Left hindlimb (tissue), 1 donor: ENCODE measurements around the gene RASA3.

Experiments used
- DNase-seq: peaks from one replicate; pipeline ENCODE4 v3.0.0-alpha.2; 2018

The RASA3 gene

DNA sequence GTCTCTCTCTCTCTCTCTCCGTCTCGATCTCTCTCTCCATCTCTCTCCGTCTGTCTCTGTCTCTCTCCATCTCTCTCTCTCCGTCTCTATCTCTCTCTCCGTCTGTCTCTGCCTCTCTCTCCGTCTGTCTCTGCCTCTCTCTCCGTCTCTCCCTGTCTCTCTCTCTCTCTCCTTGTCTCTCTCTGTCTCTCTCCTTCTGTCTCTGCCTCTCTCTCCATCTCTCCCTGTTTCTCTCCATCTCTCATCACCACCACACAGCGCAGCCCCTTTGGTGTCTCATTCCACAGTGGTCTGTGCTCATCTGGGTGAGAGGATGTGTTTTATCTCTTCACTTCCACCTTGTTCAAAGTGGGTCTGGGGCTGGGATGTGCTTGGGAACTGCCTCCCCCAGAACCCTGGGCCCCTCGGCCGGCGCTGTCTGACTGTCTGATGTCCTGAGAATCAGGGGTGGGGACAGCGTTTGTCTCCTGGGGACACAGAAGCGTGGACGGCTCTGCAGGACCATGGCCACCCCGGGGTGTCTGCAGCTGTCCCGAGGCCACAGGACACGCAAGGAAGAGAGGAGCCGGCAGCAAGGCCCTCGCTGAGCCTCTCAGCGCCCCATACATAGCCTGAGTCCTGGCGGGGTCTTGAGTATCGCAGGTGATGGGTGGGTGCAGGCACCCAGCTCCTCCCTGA lies 118.3 kb downstream of the RASA3 start:
- DNase-seq = no peak

DNA sequence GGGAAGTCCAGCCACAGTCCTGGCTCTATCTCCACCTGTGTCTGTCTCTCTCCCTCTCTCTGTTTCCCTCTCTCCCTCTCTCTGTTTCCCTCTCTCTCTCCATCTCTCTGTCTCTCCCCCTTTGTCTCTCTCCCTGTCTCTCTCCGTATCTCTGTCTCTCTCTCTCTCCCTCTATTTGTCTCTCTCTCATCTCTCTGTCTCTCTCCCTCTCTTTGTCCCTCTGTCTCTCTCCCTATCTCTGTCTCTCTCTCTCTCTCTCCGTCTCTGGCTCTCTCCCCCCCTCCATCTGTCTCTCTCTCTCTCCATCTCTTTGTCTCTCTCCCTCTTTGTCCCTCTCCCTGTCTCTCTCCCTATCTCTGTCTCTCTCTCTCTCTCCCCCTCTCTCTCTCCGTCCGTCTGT lies 119.1 kb downstream of the RASA3 start:
- DNase-seq = no peak

DNA sequence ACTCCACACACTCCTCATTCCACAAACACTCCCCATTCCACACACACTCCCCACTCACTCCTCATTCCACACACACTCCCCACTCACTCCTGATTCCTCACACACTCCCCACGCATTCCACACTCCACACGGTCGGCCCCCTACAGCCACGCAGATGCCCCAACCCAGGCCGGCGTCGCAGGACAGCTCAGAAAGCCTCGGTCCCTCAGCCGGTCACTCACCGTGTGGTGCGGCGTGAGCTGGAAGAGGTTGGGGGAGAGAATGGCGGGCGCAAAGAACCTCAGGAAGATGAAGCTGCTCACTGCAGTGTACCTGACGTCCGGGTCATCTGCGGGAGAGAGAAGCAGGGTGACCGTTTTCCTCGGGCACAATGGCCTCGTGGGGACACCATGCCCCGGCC lies 119.5 kb downstream of the RASA3 start:
- DNase-seq = no peak

DNA sequence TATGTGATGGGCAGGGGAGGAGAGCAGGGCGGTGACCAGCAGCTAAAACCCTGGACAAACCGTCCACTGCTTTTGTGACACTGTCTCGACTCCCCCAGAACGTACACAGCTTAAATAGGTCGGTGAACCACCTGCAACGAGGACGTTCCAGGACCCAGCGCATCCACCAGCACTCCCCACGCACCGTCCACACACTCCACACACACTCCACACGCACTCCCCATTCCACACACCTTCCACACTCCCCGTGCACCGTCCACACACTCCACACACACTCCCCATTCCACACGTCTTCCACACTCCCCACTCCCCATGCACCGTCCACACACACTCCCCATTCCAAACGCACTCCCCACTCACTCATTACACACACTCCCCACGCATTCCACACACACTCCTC lies 120.3 kb downstream of the RASA3 start:
- no peak for DNase-seq

DNA sequence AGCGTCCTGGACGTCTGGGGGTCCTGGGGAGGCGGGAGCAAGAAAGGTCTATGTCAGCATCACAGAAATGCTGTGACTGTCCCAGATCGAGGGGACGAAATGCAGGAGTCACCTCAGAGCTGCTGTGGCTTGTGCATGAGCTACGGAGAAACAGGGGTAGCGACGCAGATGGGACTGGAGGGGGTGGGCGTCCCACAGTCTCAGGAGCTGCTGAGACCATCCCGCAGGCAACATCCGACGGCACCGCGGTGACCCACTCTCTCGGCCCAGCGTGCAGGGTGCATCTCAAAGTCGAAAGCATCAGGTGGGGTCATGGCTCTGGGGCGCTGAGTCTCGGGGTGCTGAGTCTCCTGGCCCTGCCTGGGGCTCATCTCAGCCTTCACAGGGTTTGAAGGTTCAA lies 121.2 kb downstream of the RASA3 start:
- DNase-seq = no peak

DNA sequence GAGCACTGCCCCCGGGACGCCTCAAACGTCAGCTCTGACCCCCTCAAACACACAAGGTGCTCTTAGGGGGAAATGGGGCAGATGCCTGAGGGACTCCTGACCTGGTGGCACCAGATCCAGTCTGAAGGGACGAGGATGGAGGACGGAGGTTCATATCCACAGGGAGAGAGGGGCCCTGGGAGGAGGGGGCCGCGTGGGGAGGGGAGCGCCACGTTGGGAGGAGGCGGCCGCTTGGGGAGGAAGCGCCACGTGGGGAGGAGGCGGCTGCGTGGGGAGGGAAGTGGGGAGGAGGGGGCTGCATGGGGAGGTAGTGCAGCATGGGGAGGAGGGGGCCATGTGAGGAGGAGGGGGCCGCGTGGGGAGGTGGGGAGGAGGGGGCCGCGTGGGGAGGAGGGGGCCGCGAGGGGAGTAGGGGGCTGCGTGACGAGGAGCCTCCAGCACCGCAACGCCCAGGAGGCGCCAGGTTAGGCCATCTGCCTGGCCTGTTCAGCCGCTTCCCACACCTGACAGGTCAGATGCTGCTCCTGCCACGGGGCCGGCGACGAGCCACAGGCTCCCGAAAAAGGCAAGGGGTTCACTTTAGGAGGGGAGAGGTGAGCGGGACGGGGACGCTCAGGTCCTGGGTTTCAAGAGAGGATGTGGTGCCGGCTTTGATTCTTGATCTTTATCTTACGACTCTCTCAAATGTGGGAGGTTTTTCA lies 121.9 kb downstream of the RASA3 start:
- DNase-seq = no peak

DNA sequence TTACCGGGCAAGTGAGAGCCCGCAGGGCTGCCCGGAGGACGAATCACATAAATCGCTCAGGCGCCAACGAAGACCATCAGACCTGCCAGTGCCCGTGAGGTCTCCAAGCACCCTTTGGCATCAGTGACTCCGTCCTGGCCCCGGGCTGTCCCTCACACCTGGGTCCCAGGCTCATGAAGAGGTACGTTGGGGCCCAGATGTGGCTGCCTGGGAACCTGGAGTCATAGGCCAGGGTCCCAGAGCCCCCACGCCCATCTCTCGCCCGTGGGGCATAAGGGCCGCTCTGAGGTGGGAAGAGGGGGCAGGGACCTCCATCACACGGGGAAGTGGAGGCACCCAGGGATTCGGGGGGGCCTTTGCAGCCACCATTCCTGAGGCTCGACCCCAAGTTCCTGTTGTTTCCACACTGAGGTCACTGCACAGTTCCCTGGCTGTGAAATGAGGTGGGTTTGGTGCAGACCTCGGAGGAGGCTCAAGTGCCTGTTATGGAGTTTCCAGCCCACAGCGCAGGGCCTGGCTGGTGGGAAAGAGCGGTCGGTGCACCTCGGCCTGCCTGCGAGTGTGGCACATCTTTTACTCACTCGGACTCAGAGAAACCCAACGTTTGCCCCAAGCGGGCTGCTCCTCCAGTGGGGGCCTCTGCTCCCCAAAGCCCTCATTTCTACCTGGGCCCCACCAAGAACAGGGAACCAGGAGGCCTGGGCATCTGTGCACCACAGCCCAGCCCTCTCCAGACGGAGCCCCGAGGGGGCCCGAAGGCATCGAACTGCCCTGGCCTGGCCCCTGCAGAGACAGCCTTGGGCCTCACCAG lies 122.6 kb downstream of the RASA3 start:
- no peak for DNase-seq

DNA sequence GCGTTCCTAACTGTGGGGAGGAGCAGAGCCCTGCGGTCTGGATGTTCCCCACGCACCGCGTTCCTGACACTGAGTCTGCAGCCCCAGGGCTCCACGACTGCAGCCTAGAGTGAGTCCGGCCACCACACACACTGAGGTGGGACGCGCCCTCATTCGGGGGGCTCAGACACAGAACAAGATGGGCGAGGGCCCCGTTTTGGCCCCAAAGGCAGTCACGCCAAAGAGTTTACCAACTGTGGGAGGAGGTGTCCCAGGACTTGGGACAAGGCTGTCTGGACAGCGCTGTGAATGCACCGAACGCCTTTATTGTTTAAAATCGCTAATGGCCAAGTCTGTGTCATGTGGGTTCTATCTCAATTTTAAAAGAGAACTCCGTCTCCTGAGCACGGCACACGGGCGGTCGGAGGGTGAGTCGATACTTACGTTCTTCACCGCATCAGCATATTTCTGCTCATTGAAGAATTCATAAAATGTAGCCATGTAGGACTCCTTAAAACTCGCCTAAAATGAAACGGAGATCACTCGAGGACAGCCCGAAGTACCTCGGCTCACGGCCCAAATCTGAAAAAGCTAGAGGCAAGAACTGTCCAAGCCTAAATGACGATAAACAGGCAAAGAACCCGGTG lies 123.3 kb downstream of the RASA3 start:
- DNase-seq = no peak

DNA sequence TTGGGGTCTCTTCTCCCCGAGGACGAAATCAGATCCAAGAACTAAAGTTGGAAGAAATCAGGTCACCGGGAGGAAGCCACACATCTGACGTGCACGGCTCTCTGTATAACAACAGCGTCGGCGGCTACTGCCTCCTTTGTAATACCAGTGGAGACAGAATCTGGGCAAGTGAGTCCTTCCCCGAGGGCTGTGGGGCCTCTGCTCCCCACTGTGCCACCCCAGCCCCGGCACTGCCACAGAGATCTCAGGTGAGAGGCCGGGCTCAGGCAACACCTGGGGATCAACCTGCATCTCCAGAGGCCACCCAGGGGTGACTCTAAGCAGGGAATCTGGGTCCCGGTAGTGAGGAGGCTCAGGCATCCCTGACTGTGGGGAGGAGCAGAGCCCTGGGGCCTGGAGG lies 124.9 kb downstream of the RASA3 start:
- DNase-seq = no peak

DNA sequence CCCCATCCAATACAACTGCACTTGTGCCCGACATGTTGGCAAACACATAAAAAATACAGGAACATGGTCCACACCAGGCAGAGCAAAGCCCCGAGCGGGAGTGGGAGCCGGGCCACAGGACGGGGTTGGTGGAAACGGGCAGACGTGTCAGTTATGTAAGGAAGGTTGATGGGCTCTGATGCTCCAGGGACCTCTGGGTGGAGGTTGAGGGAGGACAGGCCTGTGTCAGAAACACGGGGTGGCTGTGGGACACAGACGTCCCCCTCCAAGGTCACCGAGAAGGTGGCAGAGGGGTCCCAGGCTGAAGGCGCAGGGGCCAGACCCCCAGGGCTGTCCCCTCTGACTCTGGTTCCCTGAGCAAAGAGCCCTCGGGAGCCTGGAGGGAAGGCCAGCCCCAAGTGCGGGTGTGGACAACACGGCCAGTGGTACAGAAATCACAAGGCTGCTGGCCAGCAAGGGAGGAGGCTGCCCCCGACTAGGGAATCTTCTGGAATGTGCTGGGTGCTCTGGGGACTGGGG lies 127.2 kb downstream of the RASA3 start:
- no peak for DNase-seq

DNA sequence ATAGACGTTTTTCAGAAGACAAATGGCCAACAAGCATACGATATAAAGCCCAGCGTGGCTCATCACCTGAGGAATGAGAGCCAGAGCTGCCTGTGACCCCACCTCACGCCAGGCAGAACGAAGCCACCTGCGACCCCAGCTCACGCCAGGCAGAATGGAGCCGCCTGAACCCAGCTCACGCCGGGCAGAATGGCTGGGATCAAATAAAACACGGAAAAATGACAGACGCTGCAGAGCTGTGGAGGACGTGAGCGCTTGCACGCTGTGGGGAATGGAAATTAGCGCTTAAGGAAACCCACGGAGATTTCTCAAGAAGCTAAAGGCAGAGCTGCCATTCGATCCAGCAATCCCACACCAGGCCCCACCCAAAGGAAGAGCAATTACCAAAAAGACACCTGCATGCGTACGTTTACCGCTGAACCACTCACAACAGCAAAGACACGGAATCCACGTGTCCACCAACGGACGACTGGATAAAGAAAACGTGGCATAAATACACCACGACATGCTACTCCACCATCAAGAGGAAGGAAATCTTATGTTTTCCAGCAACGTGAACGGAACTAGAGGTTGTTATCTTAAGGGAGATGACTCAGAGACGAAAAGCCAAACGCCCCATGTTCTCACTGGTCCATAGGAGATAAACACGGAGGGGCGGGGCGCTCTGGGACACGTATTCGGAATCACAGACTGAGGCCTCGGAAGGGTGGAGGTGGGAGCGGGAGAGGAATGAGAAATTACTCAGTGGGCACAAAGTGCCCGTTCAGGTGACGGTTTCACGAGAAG lies 127.8 kb downstream of the RASA3 start:
- no peak for DNase-seq

DNA sequence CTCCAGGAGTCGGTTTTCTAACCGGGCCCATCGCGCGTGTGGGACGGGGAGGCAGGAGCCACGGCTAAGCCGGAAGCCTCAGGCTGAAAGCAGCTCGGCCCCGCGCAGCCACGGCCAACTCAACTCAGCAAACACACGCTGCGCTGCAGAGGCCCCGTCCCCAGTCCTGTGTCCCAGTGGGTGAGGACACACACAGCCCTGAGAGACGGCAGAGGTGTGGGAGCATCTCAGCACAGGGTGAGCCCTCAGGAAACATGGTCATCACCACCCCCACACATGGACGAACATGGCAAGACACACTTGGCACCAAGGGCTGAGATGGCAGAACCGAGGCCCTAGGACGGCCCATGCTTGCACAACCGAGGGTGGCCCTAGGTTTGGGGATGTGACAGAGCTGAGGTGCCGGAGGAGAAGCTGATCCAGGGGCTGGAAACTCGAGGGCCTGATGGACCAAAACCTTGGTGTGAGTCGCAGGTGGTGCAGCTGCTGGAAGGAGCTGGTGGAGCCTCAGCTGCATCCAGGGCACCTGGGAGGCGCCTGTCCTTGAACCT lies 129.6 kb downstream of the RASA3 start:
- DNase-seq = no peak

DNA sequence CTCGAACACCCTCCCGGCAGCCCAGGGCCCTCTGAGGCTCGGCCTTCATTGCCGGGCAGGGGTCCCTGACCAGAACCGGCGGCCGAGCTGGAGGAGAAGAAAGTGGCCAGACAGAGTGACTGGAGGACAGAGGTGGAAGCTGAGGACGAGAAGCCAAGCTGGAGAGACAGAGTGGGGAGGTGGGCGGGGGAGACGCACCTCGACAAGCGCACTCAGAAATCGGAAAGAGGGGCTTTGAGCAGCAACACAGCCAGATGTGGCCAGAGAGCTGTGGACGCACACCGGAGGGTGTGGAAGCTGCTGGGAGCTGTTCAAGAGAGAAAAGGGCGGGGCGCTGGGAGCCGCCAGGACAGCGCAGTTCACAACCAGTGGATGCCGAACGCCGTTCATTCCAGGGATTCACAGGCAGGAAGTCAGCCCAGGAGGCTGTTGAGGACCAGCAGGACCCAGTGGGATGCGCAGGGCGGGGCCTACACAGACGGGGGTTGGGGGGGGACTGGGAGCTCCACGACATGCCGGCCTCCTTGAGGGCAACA lies 130.3 kb downstream of the RASA3 start:
- no peak for DNase-seq

DNA sequence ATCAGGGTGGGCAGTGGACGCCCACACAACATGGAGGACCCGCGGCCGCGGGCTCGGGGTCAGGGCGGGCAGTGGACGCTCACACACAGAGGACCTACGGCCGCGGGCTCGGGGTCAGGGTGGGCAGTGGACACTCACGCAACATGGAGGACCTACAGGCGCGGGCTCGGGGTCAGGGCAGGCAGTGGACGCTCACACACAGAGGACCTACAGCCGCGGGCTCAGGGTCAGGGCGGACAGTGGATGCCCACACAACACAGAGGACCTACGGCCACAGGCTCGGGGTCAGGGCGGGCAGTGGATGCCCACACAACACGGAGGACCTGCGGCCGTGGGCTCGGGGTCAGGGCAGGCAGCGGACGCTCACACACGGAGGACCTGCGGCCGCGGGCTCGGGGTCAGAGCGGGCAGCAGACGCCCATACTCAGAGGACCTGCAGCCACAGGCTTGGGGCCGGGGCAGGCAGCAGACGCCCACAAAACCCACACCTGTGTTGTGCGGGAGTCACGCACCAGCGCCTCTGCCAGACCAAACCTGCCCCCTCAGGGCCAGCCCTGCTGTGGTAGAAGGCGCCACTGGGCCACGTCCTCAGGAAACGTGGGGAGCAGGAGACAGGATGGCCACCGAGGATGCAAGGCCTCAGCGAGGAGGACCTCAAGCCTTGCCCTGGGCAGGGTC lies 131.0 kb downstream of the RASA3 start:
- DNase-seq = no peak

DNA sequence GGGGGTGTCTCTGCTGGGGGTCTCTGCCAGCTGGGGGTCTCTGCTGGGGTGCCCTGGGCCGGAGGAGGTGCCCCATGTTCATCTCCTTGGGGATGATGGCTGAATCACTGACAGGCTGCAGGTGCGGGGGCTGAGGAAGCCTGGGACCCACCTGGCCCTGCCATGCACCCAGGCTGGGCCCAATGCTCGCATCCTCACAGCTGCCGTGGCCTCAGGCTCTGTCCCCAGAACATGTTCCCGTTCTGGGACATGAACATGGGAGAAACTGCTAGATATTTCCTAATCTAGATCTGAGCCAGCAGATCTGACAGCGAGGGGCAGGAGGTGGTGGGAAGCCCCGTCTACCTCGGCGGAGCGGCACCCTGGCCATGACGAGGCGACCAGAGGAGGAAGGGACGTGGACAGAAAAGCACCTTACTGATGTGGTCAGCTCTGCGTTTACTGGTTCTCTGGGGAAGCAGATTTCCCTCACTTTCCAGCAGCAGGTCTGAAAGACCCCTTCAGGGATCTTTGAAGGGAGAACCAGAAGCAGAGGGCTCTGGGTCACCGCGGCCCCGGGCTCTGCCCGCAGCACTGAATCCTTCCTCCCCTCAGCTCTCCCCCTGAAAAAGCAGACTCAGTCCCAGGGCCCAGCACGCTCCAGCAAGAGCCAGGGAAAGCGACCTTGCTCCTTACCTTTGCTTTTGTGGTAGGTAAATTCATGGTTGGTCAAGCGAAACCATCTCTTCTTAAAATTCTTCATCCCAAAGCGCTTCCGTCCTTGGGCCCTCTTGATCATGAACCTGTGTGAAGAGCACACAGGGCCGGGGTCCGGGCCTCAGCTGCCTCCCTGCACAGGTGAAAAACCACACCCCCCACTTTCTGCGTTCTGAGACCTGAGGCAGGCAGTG lies 132.0 kb downstream of the RASA3 start:
- no peak for DNase-seq

DNA sequence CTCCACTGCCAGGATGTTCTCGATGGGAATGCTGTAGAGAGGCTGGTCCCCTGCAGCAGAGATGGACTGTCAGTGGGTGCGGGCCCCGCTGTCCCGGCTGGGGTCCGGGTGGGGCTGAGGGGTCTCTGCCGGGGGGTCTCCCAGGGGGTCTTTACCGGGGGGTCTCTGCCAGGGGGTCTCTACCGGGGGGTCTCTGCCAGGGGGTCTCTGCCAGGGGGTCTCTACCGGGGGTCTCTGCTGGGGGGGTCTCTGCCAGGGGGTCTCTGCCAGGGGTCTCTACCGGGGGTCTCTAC lies 132.9 kb downstream of the RASA3 start:
- no peak for DNase-seq

DNA sequence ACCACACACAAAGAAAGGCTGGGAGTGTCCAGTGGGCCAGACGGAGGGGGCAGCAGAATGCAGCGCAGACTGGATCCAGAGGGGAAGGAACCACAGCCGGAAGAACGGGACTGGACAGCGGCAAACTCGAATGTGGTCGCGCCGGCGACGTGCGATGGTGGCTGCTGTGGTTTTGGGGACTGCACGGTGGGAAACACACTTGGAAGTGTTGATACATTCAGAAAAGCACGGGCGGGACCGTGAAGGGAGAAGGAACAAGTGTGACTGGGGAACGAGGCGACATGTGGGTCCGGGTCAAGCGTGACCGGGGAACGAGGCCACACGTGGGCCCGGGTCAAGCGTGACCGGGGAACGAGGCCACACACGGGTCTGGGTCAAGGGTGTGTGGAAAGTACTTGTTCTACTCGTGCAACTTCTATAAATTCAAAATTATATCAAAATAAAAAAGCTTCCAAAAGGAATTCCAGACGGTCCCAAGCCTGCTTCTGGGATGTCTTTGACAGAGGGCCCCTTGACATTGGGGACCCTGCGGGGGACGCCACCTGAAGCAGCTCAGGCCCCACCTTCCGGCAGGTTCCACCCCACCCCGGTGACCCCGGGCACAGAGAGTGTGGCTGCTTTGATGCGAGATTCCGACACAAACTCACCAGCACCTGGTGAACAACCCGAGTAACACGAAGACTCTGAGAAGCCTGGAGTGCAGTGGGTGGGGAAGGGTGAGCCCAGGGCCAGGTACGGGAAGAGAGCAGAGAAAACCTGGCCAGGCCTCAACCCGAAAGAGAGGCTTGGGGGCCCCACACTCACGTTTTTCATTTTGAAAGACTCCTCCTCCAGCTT lies 133.4 kb downstream of the RASA3 start:
- no peak for DNase-seq

DNA sequence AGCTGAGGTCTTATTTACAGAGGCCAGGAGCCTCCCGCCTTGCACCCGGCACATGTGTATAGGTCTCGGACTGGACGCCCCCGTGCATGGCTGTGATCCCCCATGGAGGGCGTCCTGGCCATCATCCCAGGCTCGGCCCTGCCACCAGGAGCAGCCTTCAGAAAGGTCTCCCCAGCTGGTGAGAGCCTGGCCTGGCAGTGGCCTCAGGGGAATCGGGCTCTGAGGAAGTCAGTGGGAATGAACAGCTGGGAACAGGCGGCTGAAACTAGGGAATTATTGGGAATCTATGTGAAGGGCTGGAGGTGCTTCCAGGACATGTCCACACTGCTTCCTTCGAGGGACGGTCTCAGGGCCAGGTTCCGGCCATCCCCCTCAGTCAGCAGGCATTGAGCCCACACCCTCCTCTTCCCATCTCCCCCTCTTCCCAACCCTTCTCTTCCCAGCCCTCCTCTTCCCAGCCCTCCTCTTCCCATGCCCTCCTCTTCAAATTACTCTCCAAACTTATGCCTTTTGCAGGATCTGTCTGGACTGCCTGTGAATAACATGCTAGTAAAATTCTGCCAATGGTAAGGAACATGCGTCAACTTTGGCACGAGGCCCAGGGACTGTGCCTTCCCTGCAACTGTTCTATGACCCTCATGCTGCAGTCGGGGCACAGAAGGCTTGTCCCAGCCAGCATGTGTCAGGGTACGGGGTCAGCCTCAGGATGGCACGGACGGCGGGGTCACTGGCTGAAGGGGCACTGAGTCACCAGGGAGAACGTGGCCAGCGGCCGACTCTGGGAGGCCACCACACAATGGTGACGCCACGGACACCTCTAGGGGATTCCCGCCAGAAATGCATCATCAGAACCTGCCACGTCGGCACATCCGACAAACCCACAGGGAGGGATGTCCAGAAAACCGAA lies 134.3 kb downstream of the RASA3 start:
- DNase-seq = peak; percentile 81
